K562 (cell line): Measurements from ENCODE around the gene NVL. TPM values are rescaled to one million over a fixed set of nuclear protein-coding genes. Genes with fewer than 3 reads are reported as not detected.
A peak's percentile ranks its signal among the peaks of the same experiment; 100 is the strongest.

Source experiments
- BMI1 ChIP-seq: fragments of 150-350 bp; IDR thresholded peaks from 2 replicates; pipeline ENCODE4 v1.6.1; 2014; ENCODE audit warnings: low read length
- BRF2 ChIP-seq: IDR thresholded peaks from 3 replicates; pipeline ENCODE4 v1.6.1; 2011; ENCODE audit warnings: borderline replicate concordance, mild to moderate bottlenecking; ENCODE audit not compliant: insufficient read length, insufficient read depth
- CCNT2 ChIP-seq: IDR thresholded peaks from 2 replicates; pipeline ENCODE4 v1.6.1; 2011; ENCODE audit warnings: borderline replicate concordance, low read depth, mild to moderate bottlenecking, moderate library complexity, mixed read lengths, low read length; ENCODE audit not compliant: insufficient read length; ENCODE audit errors: extremely low read depth
- HLTF ChIP-seq: fragments of 450-650 bp; IDR thresholded peaks from 2 replicates; pipeline ENCODE4 v1.6.1; 2016
- KAT7 ChIP-seq: sonication (generic); formaldehyde crosslinking; IDR thresholded peaks from 2 replicates; pipeline ENCODE4 v1.8.0; 2022; ENCODE audit warnings: missing genetic modification reagents, mild to moderate bottlenecking, borderline replicate concordance
- SMC3 ChIP-seq: conservative IDR thresholded peaks from 2 replicates; pipeline ENCODE4 v1.6.1; 2011; ENCODE audit warnings: low read depth, low read length, improper control_type of control experiment; ENCODE audit not compliant: insufficient read depth
- STAT6 ChIP-seq: sonication (generic); formaldehyde crosslinking; IDR thresholded peaks from 2 replicates; pipeline ENCODE4 v1.8.1; 2023; ENCODE audit warnings: mild to moderate bottlenecking, missing genetic modification reagents
- ZNF75A ChIP-seq: fragments of 450-650 bp; formaldehyde crosslinking; IDR thresholded peaks from 2 replicates; pipeline ENCODE4 v1.4.0; 2020; ENCODE audit warnings: mild to moderate bottlenecking
- polyA plus RNA-seq, 8 experiments: library from polyadenylated mRNA; depleted of rRNA in 4 of 8; stranded (reverse) in 5 of 8; unstranded in 3 of 8; fragments of >200 nt; fragmentation: Nextera tagmentation in 2 of 8; fragmentation: Illumina TruSeq in 1 of 8; extraction: Ambion mirVana in 2 of 8; extraction: Trizol in 1 of 8; gene quantifications; 2 replicates each; pipeline versions ENCODE4 v1.2.1 to v1.2.3, GENCODE V29; 2011 to 2014; ENCODE audit warnings: inconsistent platforms in 1 of 8, missing spikeins in 1 of 8
- total RNA-seq, 7 experiments: library from RNA; depleted of rRNA in 6 of 7; stranded (reverse); fragments of >200 nt in 6 of 7; fragmentation: Illumina TruSeq in 2 of 7; extraction: Trizol in 2 of 7; gene quantifications; 2 replicates each; pipeline versions ENCODE4 v1.2.1 to v1.2.3, GENCODE V29; 2011 to 2021; ENCODE audit warnings: low replicate concordance in 1 of 7

NVL gene
- total and polyA plus RNA-seq, 9 of the 15 experiments (the other 6 are each of a cell fraction or from before 2014, with no cell fraction given), result 32.5 to 86.6 (median 62.9) TPM

GRCh38 chr1:224183591-224184312 is 146.2 kb downstream of the NVL start (continued):
- TF ChIP-seq CCNT2 (peak; percentile 62), ZNF75A (CRISPR knock-in tag) (no peak), KAT7 (no peak), SMC3 (no peak), STAT6 (CRISPR knock-in tag) (no peak), BMI1 (no peak), HLTF (no peak), BRF2 (no peak)
